GM19238 (cell line): Measurements from ENCODE around the gene PLAAT2.
"Not testable (repeated sequence)": the region's sequence is repeated elsewhere in the genome, so short reads cannot be mapped to it uniquely, and the experiment has no call there.

Experiments used
- DNase-seq: peaks from one replicate; pipeline ENCODE4 v3.0.0; 2011; ENCODE audit warnings: low spot score; ENCODE audit not compliant: insufficient read length

PLAAT2 gene

DNA sequence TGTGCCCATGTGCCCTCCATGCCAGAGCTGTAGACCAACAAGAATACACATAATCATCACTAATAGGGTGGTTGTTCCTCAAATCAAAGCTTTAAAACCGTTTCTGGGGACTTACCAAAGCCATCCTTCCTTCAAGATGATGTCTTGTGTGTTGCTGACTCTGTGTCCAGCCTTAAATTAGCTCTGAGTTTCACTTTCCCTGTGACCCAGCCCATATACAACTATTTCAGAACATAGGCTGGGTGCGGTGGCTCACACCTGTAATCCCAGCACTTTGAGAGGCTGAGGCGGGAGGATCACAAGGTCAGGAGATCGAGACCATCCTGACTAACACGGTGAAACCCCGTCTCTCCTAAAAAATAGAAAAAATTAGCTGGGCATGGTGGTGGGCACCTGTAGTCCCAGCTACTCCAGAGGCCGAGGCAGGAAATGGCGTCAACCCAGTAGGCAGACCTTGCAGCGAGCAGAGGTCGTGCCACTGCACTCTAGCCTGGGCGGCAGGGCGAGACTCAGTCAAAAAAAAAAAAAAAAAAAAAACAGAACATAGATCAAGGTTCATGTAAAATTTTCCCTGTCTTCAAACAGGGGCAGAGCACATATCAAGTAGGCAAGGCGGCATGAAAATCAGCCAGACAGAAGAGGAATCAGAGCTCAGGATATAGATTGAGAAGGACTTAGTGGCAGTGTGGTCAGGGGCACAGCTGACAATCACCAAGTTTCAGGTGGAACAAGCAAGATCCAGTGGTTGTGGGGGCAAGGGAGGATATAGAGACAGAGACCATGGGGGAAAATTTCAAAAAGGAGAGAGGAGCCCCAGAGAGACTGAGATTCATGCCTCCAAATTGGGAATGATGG is at the start of gene PLAAT2:
Gene PLAAT2 (minus strand): TSS at position 179 of the 855 bp plus-strand sequence. CDS start 55 bp downstream, at position 124.
- DNase-seq = no peak

DNA sequence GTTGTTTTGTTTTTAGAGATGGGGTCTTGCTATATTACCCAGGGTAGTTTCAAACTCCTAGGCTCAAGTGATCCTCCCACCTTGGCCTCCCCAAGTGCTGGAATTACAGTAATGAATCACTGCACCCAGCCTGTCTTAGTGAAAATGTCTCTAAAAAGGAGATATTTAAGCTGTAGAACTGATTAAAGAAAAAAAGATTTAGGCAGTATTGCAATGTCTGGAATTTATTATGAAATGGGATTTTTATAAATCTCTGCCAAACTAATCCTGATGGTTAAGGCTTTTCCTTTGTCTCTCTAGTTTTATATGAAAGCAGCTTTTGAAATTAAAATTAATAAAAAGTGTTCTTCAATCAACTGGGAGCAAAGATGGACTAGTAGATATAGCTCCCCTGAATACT is 49.0 kb upstream of the PLAAT2 start:
- no peak for DNase-seq

DNA sequence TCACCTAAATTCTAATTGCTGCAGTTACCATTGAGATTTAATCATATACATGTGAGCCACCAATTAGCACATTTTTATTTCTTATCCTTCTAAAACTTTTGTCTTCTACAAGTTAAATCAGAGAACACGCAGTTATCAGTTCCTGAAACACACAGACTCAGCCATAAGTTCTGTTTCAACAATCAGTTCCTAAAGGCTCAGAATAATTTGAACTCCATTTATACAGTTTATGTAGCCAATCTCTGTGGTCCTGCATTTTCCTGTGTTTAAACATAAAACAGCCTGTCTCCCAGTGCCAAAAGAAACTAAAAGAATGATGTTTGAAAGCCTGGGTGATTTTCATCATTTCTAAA is 48.2 kb upstream of the PLAAT2 start:
- DNase-seq = no peak

DNA sequence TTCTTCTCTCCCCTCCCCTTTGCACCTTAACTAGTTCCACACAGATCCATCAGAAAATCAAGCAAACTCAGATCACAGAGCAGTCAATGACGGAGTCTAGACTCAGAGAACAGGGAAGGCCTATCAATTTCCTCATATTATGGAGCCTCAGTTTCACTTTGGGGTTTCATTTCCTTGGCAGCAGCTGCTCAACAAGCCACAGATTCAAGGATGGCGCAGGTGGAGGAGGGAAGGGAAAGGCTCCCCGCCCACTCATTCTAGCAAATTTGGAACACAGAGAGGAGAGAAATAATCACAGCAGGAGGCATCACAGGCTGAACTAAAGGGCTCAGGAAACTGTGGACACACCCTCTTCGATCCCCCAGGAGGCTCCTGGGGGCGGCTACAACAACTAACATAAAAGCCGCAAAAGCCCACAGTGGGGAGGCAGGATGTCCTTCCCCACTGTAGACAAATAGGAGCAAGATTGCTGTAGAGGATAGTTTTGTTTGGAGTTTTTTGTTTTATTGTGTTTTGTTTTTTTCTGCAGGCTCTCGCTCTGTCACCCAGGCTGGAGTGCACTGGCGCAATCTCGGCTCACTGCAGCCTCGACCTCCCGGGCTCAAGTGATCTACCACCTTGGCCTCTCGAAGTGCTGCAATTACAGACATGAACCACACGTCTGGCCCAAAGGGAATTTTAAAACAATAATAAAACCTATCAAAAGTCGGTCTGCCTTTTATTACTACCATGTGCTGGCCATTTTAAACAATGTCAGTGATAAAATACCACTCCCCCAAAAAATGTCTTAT is 47.6 kb upstream of the PLAAT2 start:
- DNase-seq = no peak

DNA sequence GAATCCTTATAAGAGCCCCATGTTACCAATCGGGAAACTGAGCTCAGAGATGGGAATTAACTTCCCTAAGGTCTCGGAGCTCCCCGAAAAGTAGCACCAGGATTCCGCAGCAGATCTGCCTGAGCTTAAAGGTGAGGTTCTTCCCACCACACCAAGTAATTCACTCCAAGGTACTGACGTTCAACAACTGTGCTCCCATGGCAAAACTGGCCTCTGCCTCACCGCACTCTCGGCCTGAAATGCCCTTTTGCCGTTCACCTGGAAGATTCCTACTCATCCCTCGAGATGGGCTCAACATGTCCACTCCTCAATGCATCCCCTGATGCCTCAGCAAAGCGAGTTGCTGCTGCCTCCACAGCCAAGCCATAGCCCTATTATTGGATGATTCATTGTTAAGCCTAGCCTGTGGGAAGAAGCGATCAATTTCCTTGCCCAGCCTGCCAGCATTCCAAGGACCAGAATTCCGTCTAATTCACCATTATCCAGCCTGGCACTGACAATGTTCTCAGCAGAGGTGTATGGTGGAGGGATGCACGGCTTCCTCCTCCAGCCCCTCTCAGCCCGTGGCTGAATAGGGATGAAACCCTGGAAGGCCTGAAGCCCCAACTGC is 46.9 kb upstream of the PLAAT2 start:
- DNase-seq = no peak

DNA sequence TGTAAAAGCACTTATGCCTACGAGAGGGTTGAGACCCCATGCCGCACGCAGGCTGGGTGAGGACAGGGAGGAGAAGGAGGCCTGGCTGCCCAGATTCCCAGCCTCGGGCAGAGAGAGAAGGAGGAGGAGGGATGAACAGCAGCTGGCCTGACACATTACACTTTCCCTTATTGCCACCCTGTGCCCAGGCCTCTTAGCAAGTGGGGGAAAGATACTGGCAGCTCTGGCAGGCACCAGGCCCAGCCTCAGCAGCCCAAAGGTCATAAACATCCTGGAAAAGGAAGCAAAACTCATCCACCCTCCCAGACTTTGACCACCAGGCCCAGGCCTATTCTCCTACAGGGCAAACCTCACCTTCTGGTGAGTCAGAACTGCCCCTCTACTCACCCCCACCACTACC is 46.4 kb upstream of the PLAAT2 start:
- DNase-seq = no peak

DNA sequence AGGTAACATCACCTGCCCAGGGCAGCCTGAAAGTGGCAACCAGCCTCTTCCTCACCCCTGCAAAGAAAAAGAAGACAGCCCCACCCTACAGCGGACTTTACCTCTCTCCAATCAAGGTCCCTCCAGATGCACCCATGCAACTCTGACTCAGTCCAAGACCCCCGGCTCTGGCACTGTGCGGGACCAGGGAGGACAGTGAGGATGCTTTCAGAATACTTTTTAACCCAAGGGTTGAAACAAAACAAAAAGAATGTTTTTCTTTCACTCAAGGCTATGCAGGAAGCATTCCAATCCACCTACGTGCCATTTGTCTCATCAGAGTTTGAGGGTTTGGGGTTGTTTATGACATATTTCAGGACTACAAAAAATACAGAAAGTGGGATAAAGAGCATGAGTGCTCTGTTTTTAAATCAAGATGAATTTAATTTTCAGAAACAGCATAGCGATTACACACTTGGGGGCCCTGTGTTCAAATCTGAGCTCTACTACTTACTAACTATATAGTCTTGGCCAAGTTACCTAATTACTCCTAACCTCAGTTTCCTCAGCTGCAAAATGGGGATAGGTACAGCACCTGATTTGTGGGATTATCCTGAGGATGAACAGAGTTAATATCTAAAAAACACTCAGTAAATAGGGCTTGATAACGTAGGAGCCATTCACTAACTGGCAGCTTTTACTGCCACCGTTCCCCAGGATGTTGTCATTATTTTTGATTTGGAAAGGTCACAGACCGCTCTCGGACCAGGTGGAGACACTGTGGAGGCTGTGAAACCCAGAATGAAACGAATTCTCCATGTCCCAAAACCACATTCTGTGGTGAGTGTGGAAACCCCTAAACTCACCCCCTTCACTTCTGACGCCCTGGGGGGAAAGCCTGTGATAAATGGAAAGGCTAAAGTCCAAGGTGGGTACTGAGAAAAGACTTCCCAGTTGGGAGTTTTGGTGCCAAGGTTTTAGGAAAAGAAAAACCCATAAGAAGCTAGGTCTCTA is 45.5 kb upstream of the PLAAT2 start:
- no peak for DNase-seq

DNA sequence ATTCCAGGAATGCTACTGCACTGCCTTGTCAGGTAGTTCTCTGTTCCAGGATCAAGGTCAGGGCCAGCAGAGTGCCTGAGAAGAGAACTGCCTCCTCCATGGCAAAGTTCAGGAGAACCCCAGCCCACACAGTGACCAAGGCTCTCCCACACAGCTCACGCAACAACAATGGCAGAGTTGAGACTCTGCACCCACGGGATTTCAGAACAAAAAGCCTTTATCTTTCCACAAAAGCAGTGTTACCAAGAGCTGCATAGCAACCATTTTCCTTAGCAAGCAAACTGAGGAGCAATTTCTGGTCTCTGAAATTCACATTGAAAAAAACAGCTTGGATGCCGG is 40.0 kb upstream of the PLAAT2 start:
- DNase-seq = no peak

DNA sequence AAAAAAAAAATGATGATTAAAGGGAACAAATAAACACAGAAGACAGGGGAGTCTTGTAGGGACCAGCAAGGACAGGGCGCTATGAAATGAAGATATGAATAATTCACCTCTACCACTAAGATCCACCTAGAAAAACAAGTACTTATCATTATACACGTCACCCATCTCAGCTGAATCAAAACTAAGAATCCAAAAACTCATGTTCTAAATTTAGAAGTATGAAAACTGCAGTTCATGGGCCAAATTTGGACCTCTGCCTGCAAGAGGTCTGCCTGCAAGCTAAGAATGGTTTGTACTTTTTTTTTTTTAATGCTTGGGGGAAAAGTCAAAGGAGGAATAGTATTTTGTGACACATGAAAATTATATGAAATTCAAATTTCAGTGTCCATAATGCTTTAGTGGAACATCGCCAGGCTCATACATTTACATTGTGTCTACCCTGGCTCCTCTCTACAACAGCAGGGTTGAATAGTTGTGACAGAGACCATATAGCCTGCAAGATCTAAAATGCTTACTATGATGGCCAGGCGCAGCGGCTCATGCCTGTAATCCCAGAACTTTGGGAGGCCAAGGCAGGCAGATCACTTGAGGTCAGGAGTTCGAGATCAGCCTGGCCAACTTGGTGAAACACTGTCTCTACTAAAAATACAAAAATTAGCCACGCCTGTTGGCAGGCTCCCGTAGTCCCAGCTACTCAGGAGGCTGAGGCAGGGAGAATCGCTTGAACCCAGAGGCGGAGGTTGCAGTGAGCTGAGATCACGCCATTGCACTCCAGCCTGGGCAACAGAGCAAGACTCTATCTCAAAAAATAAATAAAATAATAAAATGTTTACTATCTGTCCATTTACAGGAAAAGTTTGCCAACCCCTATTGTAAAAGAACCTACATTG is 39.4 kb upstream of the PLAAT2 start:
- DNase-seq = not testable (repeated sequence)

DNA sequence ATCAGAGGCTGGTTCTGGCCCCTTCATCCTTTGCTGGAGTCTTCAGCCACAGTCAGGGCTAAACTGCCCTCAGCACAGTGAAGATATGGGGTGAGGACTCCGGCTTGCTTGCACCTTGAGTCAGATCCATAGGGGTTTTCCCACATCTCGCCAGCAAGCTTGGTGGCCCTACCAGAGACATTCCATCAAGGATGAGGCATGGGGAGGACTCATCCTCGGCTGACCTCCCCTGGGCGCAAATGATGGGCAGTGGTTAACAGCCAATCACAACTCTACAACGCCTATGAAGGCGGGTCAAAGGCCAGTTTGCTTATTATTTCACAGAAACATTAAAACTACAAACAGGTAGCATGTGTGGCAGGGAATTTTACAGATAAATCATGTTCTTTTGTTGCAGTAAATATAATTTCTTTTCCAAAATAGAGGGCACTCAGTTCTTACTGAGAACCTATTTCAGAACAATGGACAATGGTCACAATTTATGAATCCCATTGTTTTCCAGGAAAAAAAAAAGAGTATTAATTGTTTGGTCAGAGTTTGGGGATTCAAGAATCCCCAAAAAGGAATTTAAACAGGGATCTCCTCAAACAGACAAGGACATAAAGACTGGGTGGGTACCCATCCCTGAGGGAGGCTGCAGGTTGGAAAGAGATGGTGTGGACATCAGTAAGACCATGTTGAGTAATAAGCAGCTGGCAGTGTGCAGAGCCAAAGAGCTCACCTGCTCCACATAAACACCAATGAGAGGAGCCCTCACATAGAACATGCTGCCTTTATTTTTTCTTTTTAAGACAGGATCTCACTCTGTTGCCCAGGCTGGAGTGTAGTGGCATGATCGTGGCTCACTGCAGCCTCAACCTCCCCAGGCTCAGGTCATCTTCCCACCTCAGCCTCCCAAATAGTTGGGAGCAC is 36.3 kb upstream of the PLAAT2 start:
- DNase-seq = no peak

DNA sequence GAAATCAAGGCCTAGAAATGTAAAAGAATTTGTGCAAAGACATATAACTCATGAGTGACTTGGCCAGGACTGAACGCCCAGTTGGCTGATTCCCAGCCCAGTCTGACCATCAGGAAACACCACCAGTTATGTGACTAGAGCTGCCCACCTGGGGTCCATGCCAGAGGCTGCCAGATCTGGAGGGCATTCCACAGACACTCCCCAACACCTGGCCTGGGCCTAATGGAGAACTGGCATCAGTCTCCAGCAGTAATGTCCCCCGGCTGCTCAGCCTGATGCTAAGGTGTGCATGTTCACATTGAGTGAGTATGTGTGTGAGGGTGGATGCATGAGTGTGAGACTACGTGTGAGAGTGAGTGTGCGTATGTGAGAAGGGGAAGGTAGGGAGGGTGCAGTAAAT is 35.4 kb upstream of the PLAAT2 start:
- no peak for DNase-seq

DNA sequence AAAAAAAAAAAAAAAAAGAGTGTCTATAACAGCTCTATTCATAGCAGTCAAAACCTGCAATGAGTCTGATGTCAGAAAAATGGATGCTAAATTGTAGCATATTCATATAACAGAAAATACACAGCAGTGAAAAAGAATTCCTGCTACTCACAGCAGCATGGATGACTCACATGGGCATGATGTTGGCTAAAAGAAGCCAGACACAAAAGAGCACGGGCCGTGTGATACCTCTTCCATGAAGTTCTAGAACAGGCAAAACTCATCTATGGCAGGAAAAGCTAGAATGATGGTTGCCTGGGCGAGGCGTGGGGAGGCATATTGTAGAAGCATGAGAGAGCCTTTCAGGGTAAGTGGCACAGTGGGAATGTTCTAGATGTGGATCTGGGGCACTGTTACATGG is 32.1 kb upstream of the PLAAT2 start:
- DNase-seq = no peak

DNA sequence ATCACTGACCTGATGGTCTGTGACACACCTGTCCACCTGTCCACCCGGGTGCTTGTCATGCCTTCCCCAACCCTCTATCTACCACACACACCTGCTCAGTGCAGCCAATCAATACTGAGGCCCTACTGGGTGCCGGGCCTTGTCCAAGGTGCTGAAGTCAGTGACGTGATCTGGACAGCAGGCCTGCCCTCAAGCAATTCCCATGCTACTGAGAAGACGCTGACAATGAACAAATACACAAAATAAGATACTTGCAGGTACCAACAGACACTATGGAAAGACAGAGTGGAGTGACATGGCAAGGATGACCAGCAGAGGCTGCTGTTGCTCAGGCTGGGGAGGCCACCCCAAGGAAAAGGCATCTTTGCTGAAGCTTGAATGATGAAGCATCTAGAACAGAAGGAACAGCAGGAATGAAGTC is 29.8 kb upstream of the PLAAT2 start:
- no peak for DNase-seq

DNA sequence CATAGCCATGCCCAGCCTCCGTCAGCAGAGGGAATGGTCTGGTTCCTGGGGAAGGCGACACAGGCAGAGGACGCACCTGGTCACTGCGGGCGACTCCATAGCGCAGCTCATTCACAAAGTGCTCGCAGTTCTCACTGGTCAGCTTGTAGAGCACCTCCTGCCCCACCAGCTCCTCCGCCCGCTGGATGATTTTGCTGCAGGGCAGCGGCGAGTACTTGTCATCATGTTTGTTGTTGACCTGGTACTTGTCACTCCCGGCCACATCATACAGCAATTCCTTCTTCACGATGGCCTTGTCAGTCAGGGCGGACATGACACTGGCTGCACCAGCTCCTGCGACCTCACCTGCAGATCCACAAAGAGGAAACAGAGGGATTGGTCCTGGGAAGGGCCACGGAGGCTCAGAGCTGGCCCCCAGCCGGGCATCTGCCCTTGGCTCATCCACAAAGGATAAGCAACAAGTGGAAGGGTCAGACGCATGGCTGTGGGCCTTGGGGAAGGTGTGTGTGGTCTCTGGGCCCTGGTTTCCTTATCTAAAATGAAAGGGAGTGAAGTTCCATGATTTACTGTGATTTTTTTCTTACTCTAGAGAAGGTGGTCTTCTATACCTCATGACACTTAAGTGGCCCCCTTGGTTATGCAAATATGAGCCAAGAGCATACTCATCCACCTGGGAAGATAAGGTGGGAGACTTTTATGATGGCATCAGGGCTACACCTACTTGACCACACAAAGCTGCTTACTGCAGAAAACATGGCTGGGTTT is 27.0 kb upstream of the PLAAT2 start:
- no peak for DNase-seq

DNA sequence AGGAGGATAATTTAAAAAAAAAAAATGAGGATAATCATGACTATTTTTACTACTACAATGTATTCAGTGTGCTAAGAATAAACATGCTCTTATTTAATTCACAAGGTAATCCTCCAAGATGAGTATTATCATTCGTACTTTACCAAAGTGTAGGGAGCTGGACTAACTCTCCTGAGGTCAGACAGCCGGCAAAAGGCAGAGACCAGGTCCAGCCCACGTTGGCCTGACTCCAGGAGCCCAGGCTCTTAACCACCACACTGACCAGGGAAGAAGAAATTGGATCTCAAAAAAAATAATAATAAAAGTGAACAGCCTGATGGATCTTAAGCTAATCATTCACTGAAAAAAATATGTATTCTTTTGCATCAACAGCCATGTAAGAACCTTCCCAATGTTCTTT is 25.8 kb upstream of the PLAAT2 start:
- DNase-seq = no peak

DNA sequence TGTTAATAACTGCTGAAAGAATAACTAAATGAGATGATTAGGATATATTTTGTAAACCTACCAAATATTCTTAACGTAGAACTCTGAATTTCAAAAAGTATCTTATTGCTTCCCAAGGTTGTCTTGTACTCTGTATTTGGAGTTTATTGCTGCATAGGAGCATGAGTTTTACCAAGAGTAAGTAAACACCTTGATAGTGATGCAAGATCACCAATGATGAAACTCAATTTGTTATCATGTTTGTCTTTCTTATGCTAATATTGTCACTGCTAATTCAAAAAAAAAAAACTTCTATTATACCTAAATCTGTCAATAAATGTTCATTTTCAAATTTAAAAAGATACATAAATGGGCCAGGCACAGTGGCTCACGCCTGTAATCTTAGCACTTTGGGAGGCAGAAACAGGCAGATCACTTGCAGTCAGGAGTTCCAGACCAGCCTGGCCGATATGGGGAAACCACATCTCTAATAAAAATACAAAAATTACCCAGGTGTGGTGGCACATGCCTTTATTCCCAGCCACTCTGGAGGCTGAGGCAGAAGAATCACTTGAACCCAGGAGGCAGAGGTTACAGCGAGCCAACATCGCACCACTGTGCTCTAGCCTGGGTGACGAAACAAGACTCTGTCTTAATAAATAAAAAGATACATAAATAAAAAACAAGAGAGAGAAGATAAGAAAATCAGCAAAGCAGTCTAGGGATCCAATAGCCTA is 23.4 kb upstream of the PLAAT2 start:
- DNase-seq = no peak

DNA sequence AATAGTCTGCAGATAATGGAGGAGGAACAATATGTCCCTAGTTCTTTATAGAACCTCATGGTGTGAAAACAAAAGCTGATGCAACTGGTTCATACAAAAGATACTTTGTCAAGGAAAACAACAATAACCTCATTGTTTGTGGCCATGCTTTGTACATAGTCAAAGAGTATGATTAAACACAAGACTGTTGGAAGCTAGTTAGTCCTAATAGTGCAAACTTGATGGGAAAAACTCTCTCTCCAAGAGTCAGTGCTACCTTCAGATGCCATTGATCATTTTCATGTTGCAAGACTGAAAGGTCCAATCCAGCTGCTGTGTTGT is 20.1 kb upstream of the PLAAT2 start:
- no peak for DNase-seq

DNA sequence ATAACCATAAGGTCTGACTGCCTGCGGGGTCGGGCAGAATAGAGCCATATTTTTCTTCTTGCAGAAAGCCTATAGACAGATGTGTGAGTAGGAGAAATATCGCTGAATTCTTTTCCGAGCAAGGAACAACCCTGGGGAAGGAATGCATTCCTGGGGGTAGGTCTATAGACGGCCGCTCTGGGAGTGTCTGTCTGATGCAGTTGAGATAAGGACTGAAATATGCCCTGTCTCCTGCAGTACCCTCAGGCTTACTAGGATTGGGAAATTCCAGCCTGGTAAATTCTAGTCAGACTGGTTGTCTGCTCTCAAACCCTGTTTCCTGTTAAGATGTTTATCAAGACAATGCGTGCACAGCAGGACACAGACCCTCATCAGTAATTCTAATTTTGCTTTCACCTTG is 18.0 kb upstream of the PLAAT2 start:
- not testable (repeated sequence) for DNase-seq
